ENCODE results near the gene IFFO2. TPM values are rescaled to one million over a fixed set of nuclear protein-coding genes. Genes with fewer than 3 reads are reported as not detected.

IFFO2 gene
- total RNA-seq (5.6 and 5.8 TPM in 2 replicates), polyA plus RNA-seq (7.3 and 10.4 TPM in 2 replicates), polyA minus RNA-seq (ENCODE audit: low replicate concordance) (18.6 and 27.1 TPM in 2 replicates)
- 7.1 and 8.5 TPM in 2 replicates for polyA plus RNA-seq (2012)

DNA sequence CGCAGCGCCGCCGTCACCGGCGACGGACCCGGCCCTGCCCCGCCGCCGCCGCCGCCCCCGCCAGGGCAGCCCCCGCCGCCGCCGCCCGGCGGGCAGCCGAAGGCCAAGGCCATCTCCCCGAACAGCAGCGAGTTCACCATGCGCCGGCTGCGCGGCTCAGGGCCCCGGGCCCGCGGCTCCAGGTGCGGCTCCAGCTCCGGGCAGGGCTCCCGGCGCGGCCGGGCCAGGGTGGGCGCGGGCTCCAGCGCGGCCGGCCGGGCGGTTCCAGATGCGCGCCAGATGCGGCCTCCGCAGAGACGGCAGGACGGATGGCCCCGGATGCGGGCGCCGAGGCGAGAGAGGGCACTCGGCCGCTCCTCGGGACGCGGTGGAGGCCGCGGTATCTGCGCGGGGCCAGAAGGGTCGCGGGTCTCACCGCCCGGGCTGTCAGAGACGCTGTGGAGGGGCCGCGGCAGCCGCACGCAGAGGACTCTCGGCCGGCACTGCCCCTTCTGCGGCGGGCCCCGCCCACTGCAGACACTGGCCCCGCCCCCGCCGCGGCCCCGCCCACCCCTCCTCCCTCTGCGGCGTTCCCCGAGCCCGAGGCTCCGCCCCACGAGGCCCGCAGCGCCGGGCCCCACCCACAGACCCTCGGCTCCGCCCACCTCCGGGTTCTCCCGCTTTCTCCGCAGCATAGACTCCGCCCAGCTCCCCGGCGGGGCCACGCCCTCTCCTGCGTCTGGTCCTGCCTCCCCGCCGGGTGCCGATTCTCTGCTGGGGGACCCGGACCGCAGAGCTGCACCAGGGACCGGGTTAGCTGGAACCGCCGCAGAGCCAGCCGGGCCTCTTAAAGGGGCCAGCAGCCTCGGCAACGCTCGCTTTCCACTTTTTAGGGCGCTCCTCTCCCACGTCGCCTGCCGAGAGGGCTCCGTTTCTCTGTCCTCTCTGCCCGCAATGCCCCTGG is at the start of gene IFFO2:
TSS of gene IFFO2 (minus strand) at position 484 of the 943 bp plus-strand sequence. CDS start at position 140, 344 bp downstream.
- peak; percentile 84 to 93 for DNase-seq (ENCODE audit: low read depth in 2 of 2)

DNA sequence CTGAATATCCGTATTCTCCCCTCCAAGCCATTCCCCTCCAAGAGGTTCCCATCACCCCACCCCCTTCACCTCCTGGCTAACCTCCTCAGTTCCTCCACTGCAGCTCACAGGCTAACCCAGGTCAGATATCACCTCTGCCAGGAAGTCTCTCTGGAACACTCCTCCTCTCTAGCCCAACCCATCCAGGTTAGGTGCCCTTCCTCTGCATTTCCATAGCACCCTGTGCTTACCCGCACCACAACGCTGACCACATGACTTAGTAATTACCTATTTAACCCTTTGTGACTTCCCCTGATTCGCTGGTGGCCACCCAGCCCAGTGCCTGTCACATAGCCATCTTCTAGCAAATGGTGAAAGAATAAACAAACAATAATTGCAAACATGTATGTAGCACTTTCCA is 49.5 kb upstream of the IFFO2 start:
- Histone ChIP-seq H3K27me3 (ENCODE audit: control insufficient read depth, insufficient read depth, low read length) (no peaks in the 10 kb centered on the region), H3K27ac (ENCODE audit: insufficient read depth, low read length) (no peak overlapping the region), H4K20me1 (ENCODE audit: control insufficient read depth, extremely low read depth, insufficient read depth, low read length) (no peaks in the 10 kb centered on the region), H2AFZ (ENCODE audit: low read length) (no peak overlapping the region), H3K4me1 (ENCODE audit: control insufficient read depth, extremely low read depth, insufficient read depth, low read length) (peaks cover 26% of the 10 kb centered on the region), H3K79me2 (ENCODE audit: control insufficient read depth, insufficient read depth, low read length) (no peaks in the 10 kb centered on the region), H3K4me3 (replicated peaks in 1 of 4; ENCODE audit: control extremely low read depth in 1 of 4, insufficient read depth in 1 of 4, low read depth in 3 of 4, low read length in 4 of 4) (no peak overlapping the region), H3K9me3 (ENCODE audit: control insufficient read depth, insufficient read depth, low read depth, low read length) (no peaks in the 10 kb centered on the region), H3K4me2 (ENCODE audit: extremely low read depth, insufficient read depth, low read length) (no peak overlapping the region), H3K9ac (ENCODE audit: insufficient read depth, low read length) (no peak overlapping the region), H3K36me3 (ENCODE audit: control insufficient read depth, insufficient read depth, low read length) (no peaks in the 10 kb centered on the region)
- TF ChIP-seq, protein P1, sequence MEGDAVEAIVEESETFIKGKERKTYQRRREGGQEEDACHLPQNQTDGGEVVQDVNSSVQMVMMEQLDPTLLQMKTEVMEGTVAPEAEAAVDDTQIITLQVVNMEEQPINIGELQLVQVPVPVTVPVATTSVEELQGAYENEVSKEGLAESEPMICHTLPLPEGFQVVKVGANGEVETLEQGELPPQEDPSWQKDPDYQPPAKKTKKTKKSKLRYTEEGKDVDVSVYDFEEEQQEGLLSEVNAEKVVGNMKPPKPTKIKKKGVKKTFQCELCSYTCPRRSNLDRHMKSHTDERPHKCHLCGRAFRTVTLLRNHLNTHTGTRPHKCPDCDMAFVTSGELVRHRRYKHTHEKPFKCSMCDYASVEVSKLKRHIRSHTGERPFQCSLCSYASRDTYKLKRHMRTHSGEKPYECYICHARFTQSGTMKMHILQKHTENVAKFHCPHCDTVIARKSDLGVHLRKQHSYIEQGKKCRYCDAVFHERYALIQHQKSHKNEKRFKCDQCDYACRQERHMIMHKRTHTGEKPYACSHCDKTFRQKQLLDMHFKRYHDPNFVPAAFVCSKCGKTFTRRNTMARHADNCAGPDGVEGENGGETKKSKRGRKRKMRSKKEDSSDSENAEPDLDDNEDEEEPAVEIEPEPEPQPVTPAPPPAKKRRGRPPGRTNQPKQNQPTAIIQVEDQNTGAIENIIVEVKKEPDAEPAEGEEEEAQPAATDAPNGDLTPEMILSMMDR (conservative IDR thresholded peaks at IDR 0.05 in 1 of 2, IDR thresholded peaks at IDR 0.05 in 1 of 2; ENCODE audit: low read depth in 1 of 2, low read length in 2 of 2) = no peak
- no peak for TF ChIP-seq EZH2 (IDR thresholded peaks at IDR 0.05; ENCODE audit: low read length, missing control alignments)
- no peak for DNase-seq (ENCODE audit: low read depth in 2 of 2)

More for the DNA sequence above, at the start of gene IFFO2:
- no peaks in the 10 kb centered on the region for H3K9me3 ChIP-seq (ENCODE audit: control insufficient read depth, insufficient read depth, low read depth, low read length)
- peaks cover 11% of the 10 kb centered on the region for H3K4me1 ChIP-seq (ENCODE audit: control insufficient read depth, extremely low read depth, insufficient read depth, low read length)
- peaks cover 3% of the 10 kb centered on the region for H3K27me3 ChIP-seq (ENCODE audit: control insufficient read depth, insufficient read depth, low read length)
- peak within 1 kb of the TSS; percentile 66 to 77 (median 74) for H3K4me3 ChIP-seq (replicated peaks in 1 of 4; ENCODE audit: control extremely low read depth in 1 of 4, insufficient read depth in 1 of 4, low read depth in 3 of 4, low read length in 4 of 4)
- no peaks in the 10 kb centered on the region for H3K36me3 ChIP-seq (ENCODE audit: control insufficient read depth, insufficient read depth, low read length)
- peaks cover 45% of the 10 kb centered on the region for H3K79me2 ChIP-seq (ENCODE audit: control insufficient read depth, insufficient read depth, low read length)
- no peak for TF ChIP-seq EZH2 (IDR thresholded peaks at IDR 0.05; ENCODE audit: low read length, missing control alignments)
- TF ChIP-seq, protein P1 (conservative IDR thresholded peaks at IDR 0.05 in 1 of 2, IDR thresholded peaks at IDR 0.05 in 1 of 2; ENCODE audit: low read depth in 1 of 2, low read length in 2 of 2) = no peak
- H3K9ac ChIP-seq (ENCODE audit: insufficient read depth, low read length) = peak within 1 kb of the TSS; percentile 73
- H2AFZ ChIP-seq (ENCODE audit: low read length) = peak within 1 kb of the TSS; percentile 67
- H3K27ac ChIP-seq (ENCODE audit: insufficient read depth, low read length) = peak within 1 kb of the TSS; percentile 52
- H3K4me2 ChIP-seq (ENCODE audit: extremely low read depth, insufficient read depth, low read length) = peak within 1 kb of the TSS; percentile 53
- no peaks in the 10 kb centered on the region for H4K20me1 ChIP-seq (ENCODE audit: control insufficient read depth, extremely low read depth, insufficient read depth, low read length)
